NCI-H2107 treated with DMSO at 0.1 percent for 48 hours (cell line): ENCODE data around the gene CRTC3.
"Not testable (repeated sequence)": the region's sequence is repeated elsewhere in the genome, so short reads cannot be mapped to it uniquely, and the experiment has no call there.

Experiments used
- DNase-seq: peaks from one replicate; lab custom pipeline; 2025; ENCODE audit not compliant: unreplicated experiment; lab: John Stamatoyannopoulos, UW

CRTC3 gene

GRCh38 chr15:90667073-90667754 lies 137.5 kb downstream of the CRTC3 start:
- DNase-seq = no peak

GRCh38 chr15:90667755-90668345 lies 138.1 kb downstream of the CRTC3 start:
- DNase-seq = not testable (repeated sequence)

- not testable (repeated sequence) for DNase-seq
These were observed 140.9 kb downstream of the CRTC3 start for GRCh38 chr15:90670631-90671030.

GRCh38 chr15:90671216-90671615 lies 141.5 kb downstream of the CRTC3 start:
- DNase-seq = no peak

- not testable (repeated sequence) for DNase-seq
These were observed 143.6 kb downstream of the CRTC3 start for GRCh38 chr15:90673357-90673756.

GRCh38 chr15:90674476-90674875 lies 144.8 kb downstream of the CRTC3 start:
- no peak for DNase-seq

GRCh38 chr15:90675464-90675863 lies 145.7 kb downstream of the CRTC3 start:
- no peak for DNase-seq

- DNase-seq = no peak
These were observed 148.4 kb downstream of the CRTC3 start for GRCh38 chr15:90677807-90678790.

- DNase-seq = no peak
These were observed 150.2 kb downstream of the CRTC3 start for GRCh38 chr15:90679959-90680358.

GRCh38 chr15:90680371-90680935 lies 150.7 kb downstream of the CRTC3 start:
- DNase-seq = no peak

GRCh38 chr15:90681056-90681455 lies 151.3 kb downstream of the CRTC3 start:
- no peak for DNase-seq

- no peak for DNase-seq
These were observed 151.8 kb downstream of the CRTC3 start for GRCh38 chr15:90681480-90681879.

GRCh38 chr15:90683371-90683770 lies 153.6 kb downstream of the CRTC3 start:
- no peak for DNase-seq

GRCh38 chr15:90683876-90684275 lies 154.2 kb downstream of the CRTC3 start:
- no peak for DNase-seq

- no peak for DNase-seq
These were observed 154.6 kb downstream of the CRTC3 start for GRCh38 chr15:90684281-90684680.

GRCh38 chr15:90685591-90686434 lies 156.1 kb downstream of the CRTC3 start:
- no peak for DNase-seq

- DNase-seq = peak; percentile 15
These were observed 156.9 kb downstream of the CRTC3 start for GRCh38 chr15:90686435-90687218.

GRCh38 chr15:90689326-90689961 lies 159.7 kb downstream of the CRTC3 start:
- DNase-seq = not testable (repeated sequence)

- DNase-seq = no peak
These were observed 160.9 kb downstream of the CRTC3 start for GRCh38 chr15:90690585-90690984.
